ENCODE results near the gene ABCA3. TPM values are rescaled to one million over a fixed set of nuclear protein-coding genes. Genes with fewer than 3 reads are reported as not detected.

The ABCA3 gene
- total and polyA plus RNA-seq, 2 of the 8 experiments (the other 6 are each of a cell fraction or from before 2014, with no cell fraction given): 5.7 to 7.9 TPM

GRCh38 chr16:2299915-2300192 lies 40.7 kb downstream of the ABCA3 start:
- Histone ChIP-seq H3K9ac (replicated peaks in 1 of 4; ENCODE audit: extremely low read depth in 1 of 4, low read depth in 3 of 4, low read length in 3 of 4) (no peak overlapping the region), H3K56ac (replicated peaks; ENCODE audit: insufficient read length, low read depth, low read length) (no peak overlapping the region), H3K4me2 (ENCODE audit: insufficient read depth in 1 of 2, low read depth in 2 of 2, low read length in 2 of 2) (no peak overlapping the region), H3K27me3 (replicated peaks in 1 of 4; ENCODE audit: control insufficient read depth in 3 of 4, extremely low read depth in 1 of 4, insufficient read depth in 3 of 4, low read length in 3 of 4) (no peaks in the 10 kb centered on the region), H3K4me1 (replicated peaks in 1 of 4; ENCODE audit: control insufficient read depth in 3 of 4, insufficient read depth in 4 of 4, low read length in 3 of 4) (peaks cover 0 to 4% (median 1%) of the 10 kb centered on the region in 4 experiments; a peak in 3 of 7 replicates), H3K27ac (ENCODE audit: low read depth, low read length) (no peak overlapping the region), H2BK15ac (ENCODE audit: low read length) (no peak overlapping the region), H2BK120ac (replicated peaks; ENCODE audit: low read depth, low read length) (no peak overlapping the region), H3K9me3 (ENCODE audit: insufficient read depth in 2 of 2, low read depth in 1 of 2, low read length in 1 of 2) (no peaks in the 10 kb centered on the region), H3K79me1 (ENCODE audit: low read depth, low read length) (no peaks in the 10 kb centered on the region), H3K23me2 (ENCODE audit: low read depth, low read length) (no peaks in the 10 kb centered on the region), H4K5ac (ENCODE audit: insufficient read length, low read depth, low read length) (no peak overlapping the region), H3K18ac (ENCODE audit: extremely low read depth, low read length) (no peak overlapping the region), H3K23ac (ENCODE audit: insufficient read length) (no peak overlapping the region), H2AFZ (ENCODE audit: low read length) (no peak overlapping the region), H2BK12ac (ENCODE audit: low read depth, low read length) (no peak overlapping the region), H2BK5ac (ENCODE audit: low read depth, low read length) (no peak overlapping the region), H3K4me3 (ENCODE audit: extremely low read depth in 1 of 4, insufficient read depth in 2 of 4, low read depth in 3 of 4, low read length in 4 of 4) (no peak overlapping the region), H4K91ac (replicated peaks; ENCODE audit: insufficient read length, low read length) (no peak overlapping the region), H2BK20ac (ENCODE audit: low read length) (no peak overlapping the region), H3K36me3 (ENCODE audit: control insufficient read depth in 2 of 4, insufficient read depth in 4 of 4, low read length in 3 of 4) (no peaks in the 10 kb centered on the region; a peak in 1 of 8 replicates), H3K79me2 (ENCODE audit: control insufficient read depth in 1 of 2, insufficient read depth in 2 of 2, low read length in 2 of 2) (no peaks in the 10 kb centered on the region), H3K14ac (ENCODE audit: insufficient read length) (no peak overlapping the region), H2AK5ac (ENCODE audit: low read depth, low read length) (no peak overlapping the region; the same call in 1 of the 2 replicates), H3K4ac (replicated peaks; ENCODE audit: insufficient read length, low read depth, low read length) (no peak overlapping the region), H4K8ac (ENCODE audit: extremely low read depth, insufficient read depth, low read length) (no peak overlapping the region), H4K20me1 (replicated peaks in 1 of 2; ENCODE audit: control insufficient read depth in 1 of 2, insufficient read depth in 2 of 2, low read length in 2 of 2) (no peaks in the 10 kb centered on the region)
- ChIA-PET POLR2A (ENCODE audit: partially characterized antibody) (no interaction called here), CTCF (ENCODE audit: partially characterized antibody) (interaction anchor here (1.2 to 1.3 kb wide), 3 partner anchors 11 to 202 kb away, joined by 3 read pairs; no protein-coding TSS in a partner anchor)
- no peak for FAIRE-seq
- WGBS, 2 experiments (ENCODE audit: extremely low coverage in 1 of 2, insufficient coverage in 1 of 2, insufficient read length in 1 of 2, insufficient replicate concordance in 2 of 2, low coverage in 1 of 2, low lambda C conversion rate in 2 of 2, missing lambda C conversion rate in 1 of 2): 87% methylated on average over 10 of the region's 10 CpGs; no CpG with 5 or more reads in 1 of the 2 experiments
- TF ChIP-seq TAF7 (optimal IDR thresholded peaks at IDR 0.05; ENCODE audit: borderline replicate concordance, low read depth, low read length): no peak
- TF ChIP-seq EZH2 (IDR thresholded peaks at IDR 0.05; ENCODE audit: low read depth, low read length, severe bottlenecking): no peak
- TF ChIP-seq SUZ12 (IDR thresholded peaks at IDR 0.05; ENCODE audit: low read length): peak; percentile 24; the same call in 1 of the 2 replicates
- DNase-seq (ENCODE audit: low read depth in 1 of 2, low spot score in 2 of 2): no peak

Data from H1 (cell line).